ENCODE results near the gene ZNF462.

ZNF462 gene, protein sequence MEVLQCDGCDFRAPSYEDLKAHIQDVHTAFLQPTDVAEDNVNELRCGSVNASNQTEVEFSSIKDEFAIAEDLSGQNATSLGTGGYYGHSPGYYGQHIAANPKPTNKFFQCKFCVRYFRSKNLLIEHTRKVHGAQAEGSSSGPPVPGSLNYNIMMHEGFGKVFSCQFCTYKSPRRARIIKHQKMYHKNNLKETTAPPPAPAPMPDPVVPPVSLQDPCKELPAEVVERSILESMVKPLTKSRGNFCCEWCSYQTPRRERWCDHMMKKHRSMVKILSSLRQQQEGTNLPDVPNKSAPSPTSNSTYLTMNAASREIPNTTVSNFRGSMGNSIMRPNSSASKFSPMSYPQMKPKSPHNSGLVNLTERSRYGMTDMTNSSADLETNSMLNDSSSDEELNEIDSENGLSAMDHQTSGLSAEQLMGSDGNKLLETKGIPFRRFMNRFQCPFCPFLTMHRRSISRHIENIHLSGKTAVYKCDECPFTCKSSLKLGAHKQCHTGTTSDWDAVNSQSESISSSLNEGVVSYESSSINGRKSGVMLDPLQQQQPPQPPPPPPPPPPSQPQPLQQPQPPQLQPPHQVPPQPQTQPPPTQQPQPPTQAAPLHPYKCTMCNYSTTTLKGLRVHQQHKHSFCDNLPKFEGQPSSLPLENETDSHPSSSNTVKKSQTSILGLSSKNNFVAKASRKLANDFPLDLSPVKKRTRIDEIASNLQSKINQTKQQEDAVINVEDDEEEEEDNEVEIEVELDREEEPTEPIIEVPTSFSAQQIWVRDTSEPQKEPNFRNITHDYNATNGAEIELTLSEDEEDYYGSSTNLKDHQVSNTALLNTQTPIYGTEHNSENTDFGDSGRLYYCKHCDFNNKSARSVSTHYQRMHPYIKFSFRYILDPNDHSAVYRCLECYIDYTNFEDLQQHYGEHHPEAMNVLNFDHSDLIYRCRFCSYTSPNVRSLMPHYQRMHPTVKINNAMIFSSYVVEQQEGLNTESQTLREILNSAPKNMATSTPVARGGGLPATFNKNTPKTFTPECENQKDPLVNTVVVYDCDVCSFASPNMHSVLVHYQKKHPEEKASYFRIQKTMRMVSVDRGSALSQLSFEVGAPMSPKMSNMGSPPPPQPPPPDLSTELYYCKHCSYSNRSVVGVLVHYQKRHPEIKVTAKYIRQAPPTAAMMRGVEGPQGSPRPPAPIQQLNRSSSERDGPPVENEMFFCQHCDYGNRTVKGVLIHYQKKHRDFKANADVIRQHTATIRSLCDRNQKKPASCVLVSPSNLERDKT (N-terminal part only)

GRCh38 chr9:106862821-106863720 is at the start of gene ZNF462:
TSS of gene ZNF462 (plus strand) at chr9:106863166. CDS start at chr9:106923384, 60,218 bp downstream.
- peak within 1 kb of the TSS; percentile 40 for H3K4me3 ChIP-seq (ENCODE audit: low read depth, low read length)
- no peak for DNase-seq (ENCODE audit: low read depth)
- no peak for TF ChIP-seq CTCF (IDR thresholded peaks at IDR 0.05; ENCODE audit: insufficient read depth, low read depth, low read length, missing control alignments)

GRCh38 chr9:106816524-106816923 is 46.4 kb upstream of the ZNF462 start:
- TF ChIP-seq CTCF (IDR thresholded peaks at IDR 0.05; ENCODE audit: insufficient read depth, low read depth, low read length, missing control alignments) = no peak
- no peak overlapping the region for H3K4me3 ChIP-seq (ENCODE audit: low read depth, low read length)
- no peak for DNase-seq (ENCODE audit: low read depth)

GRCh38 chr9:106818034-106818433 is 44.9 kb upstream of the ZNF462 start:
- DNase-seq (ENCODE audit: low read depth) = no peak
- TF ChIP-seq CTCF (IDR thresholded peaks at IDR 0.05; ENCODE audit: insufficient read depth, low read depth, low read length, missing control alignments) = no peak

GRCh38 chr9:106820866-106821265 is 42.1 kb upstream of the ZNF462 start:
- TF ChIP-seq CTCF (IDR thresholded peaks at IDR 0.05; ENCODE audit: insufficient read depth, low read depth, low read length, missing control alignments) = no peak
- no peak overlapping the region for H3K4me3 ChIP-seq (ENCODE audit: low read depth, low read length)
- no peak for DNase-seq (ENCODE audit: low read depth)

More at GRCh38 chr9:106818034-106818433, 44.9 kb upstream of the ZNF462 start:
- H3K4me3 ChIP-seq (ENCODE audit: low read depth, low read length) = no peak overlapping the region

DNA sequence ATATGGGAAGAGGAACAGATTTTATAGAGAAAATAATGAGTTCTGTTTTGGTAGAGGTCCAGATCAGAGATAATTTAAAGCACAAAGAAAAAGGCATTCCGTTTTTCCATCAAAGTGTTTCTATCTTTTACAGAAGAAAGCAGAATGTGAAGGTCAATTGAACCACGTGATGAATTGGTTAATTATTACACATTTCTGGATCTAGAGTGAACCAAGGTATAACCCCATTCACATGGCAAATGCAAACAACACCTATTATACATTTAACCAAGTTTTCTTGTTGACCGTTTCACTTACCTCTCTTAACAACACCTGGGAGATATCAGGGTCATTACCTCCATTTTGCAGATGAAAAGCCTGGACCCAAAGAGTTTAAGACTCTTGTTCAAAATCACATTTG is 34.9 kb upstream of the ZNF462 start:
- no peak for TF ChIP-seq CTCF (IDR thresholded peaks at IDR 0.05; ENCODE audit: insufficient read depth, low read depth, low read length, missing control alignments)
- no peak overlapping the region for H3K4me3 ChIP-seq (ENCODE audit: low read depth, low read length)
- DNase-seq (ENCODE audit: low read depth) = no peak
